Right hindlimb (tissue), 1 donor: ENCODE results near the gene TNKS1BP1.
A peak's percentile ranks its signal among the peaks of the same experiment; 100 is the strongest.
"Not testable (repeated sequence)": the region's sequence is repeated elsewhere in the genome, so short reads cannot be mapped to it uniquely, and the experiment has no call there.

Source experiments
- DNase-seq: peaks from one replicate; pipeline ENCODE4 v3.0.0-alpha.2; 2018

The TNKS1BP1 gene

DNA sequence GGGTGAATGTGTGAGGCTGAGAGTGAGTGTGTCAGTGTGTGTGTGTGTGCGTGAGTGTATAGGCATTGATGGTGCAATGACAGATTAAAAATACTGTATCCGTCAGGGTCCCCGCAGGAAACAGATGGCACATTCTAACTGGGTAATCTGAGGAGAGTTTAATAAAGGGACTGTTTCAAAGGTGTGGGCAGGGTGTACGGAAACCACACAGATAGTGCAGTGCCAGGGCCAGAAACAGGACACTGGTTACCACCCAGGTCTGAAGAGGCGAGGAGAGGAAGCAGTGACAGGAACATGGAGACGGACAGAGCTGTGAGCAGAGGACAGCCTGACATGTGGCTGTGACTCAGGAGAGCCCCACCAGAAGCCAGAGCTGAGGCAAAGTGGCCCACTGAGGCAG lies 29.9 kb upstream of the TNKS1BP1 start:
- no peak for DNase-seq

DNA sequence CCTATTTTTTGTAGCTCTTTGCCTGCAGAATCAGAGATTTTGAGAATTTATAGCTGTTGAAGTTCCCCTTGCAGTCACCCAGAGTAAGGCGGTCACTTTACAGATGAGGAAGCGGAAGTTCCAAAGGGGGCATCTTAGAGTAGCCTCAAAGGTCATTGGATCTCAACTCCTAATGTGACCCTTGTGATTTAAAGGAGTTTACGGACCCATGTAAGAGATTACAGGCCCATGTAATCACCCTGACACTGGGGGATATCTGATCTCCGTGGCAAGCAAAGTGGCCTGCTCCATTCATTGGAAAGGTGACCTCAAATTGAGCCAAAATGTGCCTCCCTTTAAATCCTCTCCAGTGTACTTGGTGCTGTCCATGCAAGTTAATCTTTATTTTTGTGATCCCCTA lies 29.1 kb upstream of the TNKS1BP1 start:
- no peak for DNase-seq

DNA sequence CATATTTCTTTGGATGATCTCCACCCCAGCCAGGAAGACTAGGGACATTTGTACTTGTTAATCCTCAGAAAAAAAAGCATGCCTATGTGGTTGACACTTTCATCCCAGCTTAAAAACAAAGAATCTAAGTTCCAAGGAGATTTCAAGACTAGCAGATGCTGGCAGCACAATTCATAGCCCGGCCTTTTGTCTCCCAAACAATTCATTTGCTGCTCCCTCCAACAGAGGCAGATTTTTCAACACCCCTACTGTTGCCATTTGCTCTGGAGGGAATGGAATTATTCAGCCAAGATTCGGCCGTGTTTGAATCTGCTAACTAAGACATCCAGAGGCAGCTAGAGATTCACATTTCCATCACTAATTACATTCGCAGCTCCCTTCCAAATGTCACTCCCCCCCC lies 28.7 kb upstream of the TNKS1BP1 start:
- DNase-seq: no peak

DNA sequence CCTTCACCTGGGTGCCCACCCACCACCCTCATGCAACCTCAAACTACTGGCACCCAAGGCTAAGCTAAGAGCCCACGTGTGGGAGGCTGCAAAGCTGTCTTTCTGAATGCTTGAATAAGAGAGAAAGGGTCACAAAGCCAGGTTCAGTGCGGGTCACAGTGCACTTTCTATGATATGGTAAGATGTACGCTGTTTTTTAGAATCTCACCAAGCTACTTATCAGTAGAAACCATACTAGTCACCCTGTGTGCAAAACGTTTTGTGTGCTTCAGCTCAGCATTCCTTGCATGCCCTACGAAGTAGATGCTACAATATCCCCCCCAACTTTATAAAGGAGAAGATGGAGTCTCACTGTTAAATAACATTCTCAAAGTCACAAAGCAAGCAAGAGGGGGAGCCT lies 28.3 kb upstream of the TNKS1BP1 start:
- no peak for DNase-seq

DNA sequence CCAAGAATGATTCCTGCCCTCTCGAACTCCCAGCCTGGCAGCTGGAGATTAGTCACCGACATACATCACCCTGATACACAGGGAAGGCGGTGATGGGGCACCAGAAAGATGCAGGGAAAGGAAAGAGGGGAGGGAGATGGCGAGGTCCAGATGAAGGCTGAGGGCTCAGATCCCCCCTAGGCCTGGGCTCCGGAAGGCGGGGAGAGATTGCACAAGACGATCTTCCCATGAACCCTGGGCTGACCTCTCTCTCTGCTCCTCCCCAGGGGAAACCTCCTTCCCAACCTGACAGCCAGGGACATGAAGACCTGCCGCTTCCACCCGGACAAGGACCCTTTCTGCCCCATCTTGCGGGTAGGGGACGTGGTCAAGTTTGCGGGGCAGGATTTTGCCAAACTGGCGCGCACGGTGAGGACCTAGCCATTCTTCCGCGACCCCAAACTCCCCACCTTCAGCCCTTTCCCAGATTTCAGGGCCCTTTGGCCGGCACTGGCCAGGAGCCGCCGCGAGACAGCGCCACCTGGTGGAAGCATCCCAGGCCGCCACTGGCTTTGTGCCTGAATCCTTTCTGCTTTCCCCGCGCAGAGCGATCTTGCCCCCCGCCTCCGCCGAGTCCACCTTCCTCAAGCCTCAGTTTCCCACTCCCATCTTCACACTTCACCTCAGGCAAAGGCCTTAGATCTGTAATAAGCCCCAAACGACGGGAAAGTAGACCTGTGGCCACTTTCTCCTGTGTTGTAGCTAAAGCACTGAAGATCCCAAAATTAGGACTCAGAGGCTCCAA lies 24.9 kb upstream of the TNKS1BP1 start:
- peak; percentile 73 for DNase-seq

DNA sequence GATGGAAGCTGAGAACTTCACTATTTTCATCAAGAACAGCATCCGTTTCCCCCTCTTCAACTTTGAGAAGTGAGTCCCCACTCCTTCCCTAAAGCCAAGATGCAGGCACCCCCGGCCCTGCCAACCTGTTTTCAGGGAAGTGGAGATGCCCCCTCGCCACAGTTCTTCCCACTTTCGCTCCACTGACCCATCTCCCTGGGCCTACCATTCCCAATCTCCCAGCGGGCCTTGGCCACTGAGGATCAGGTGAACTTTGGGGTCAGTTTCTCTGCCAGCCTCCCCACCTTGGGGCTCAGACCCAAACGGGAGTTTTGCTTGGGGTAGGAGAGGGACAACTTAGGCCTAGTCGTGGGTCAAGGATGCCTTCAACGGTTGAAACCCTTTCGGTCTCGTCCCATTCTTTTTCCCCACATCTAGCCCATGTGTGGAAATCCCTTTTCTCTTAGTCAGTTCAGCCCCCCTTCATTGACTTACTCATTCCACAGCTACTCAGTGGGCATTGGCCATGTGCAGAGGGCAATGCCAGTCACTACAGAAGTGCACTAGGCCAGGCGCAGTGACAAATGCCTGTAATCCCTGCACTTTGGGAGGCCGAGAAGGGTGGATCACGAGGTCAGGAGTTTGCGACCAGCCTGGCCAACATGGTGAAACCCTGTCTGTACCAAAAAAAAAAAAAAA lies 24.0 kb upstream of the TNKS1BP1 start:
- no peak for DNase-seq

DNA sequence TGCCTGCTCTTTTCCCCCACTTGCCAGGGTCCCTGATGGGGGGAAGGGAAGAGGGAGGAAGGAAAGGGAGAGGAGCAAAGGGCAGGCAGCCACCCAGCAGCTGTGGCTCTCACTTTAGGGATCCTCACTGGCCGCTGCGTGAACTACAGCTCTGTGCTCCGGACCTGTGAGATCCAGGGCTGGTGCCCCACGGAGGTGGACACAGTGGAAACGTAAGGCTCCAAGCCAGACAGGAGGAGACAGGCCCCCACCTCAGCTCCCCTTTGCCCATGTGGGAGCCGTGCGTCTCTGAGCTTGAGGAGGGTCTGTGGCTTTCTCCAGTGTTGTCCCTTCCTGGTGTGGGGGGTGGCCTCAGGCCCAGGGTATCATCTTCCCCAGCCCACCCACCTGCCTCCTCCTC lies 23.3 kb upstream of the TNKS1BP1 start:
- no peak for DNase-seq

DNA sequence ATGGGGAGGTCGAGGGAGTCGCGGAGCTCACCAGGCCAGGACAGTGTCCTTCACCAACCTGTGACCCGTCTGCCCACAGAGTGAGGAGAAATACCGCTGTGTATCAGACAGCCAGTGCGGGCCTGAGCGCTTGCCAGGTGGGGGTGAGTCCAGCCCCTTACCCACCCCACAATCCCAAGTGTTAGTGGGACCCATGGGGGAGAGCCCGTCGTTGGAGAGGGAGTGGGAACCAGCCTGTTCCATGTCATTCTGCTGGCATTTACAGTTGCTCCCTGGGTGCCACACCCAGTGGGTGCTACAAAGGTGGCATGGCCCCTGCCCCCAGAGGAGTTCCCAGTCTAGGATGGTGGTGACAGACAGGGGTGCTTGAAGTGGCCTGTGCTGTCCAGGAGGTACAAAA lies 22.6 kb upstream of the TNKS1BP1 start:
- no peak for DNase-seq

DNA sequence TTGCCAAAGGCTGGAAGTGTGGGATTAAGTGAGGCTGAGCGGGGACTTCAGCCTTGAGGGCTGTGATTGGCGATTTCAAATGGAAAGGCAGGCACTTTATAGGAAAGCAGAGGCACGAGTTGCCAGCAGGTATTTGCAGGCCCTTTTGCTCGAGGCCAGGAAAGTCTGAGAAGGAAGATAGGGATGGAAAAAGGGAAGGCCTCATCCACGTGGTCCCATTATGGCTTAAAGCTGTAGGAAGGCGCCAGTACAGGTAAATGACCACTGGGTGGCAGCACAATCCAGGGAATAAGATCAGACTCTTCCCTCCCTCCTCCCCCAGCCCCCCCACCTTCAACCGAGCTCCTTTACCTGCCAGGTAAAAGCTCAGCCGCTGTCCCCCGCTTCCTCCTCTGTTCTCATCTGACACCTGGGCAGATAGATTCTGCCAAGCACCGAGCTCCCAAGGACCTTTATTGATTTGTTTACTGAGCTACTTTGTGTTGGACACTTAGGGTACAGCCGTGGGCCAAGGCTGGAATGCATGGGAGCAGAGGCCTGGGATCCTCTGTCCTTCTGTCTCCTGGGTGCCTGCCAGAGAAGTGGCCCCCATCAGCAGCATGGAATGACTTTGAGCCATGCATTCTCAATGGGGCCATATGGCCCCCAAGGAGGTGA lies 20.9 kb upstream of the TNKS1BP1 start:
- DNase-seq: peak; percentile 70

DNA sequence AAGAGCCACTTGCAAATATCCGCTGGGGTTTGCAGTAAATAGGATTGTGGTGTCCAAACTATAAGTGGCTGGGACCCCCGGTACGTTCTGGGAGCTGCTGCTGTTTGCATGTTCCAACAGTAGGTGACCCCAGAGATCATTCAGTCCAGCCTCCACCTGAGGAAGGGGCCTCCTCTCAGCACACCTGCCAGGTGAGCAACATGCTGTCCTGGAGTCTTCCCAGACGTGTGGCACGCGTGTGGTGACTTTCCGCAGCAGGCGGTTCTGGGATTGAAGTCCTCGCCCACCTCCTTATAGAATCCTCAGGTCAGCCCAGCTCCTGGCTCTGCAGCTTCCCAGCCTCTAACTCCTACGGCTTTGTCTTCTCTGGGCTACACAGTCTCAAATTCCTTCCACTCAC lies 20.1 kb upstream of the TNKS1BP1 start:
- no peak for DNase-seq

DNA sequence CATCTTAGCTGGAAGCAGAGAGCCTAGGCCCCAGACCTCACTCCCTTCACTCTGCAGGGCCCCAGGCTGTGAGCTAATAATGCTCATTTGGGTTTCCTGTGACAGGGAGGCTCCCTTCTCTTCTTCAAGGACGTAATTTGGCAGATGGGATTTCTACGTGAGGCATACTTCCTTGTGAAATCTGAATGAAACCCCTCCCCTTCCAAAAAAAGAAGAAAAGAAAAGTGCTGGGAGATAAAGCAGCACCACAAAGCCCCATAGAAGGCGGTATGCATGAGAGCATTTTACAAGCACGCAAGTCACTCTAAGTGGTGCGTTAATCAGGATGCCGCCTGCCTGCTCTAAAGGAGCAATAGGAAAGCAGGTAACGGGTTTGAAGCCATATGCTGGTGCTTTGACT lies 19.1 kb upstream of the TNKS1BP1 start:
- DNase-seq: no peak

DNA sequence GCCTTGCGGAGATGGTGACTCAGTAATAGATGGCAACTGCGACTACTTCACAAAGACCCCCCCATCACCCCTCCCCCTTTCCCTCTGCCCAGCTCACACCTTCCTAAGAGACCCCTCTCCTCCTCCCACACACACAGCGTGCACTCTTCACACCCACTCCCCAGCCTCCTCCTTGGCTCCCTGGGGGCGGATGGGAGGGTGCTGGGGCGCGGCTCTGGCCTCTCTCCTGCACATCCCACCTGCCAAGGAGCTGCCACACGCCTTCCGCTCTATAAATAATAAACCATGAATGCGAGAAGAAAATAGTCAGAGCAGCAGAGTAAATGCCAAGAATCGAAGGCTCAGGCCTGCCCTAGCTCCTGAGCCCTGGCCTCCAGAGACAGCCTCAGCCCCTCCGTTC lies 17.9 kb upstream of the TNKS1BP1 start:
- no peak for DNase-seq

DNA sequence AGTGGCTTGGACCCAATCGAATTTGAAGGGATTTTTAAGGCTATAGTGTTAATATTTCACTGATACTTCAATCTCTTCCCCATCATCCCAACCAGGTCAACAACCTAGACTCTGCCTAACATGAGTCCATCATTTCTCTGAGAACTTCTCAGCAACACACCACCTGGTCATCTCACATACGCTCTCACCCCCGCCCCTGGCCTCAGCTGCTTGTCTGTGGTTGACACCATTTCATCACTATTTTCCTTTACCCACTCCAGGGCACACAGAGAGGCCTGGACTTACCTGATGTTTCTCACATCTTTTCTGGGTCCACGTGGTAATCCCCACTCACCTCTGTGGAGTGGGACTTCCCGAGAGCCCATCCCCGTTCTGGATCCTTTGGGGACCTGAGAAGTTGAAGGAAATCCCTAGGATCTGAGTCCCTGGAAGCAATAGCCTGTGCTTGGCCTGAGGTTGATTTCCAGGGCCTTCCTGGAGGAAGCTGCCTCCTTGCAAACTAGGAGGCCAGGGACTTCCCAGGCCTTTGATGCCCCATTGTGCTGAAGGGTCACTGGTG lies 16.6 kb upstream of the TNKS1BP1 start:
- no peak for DNase-seq

DNA sequence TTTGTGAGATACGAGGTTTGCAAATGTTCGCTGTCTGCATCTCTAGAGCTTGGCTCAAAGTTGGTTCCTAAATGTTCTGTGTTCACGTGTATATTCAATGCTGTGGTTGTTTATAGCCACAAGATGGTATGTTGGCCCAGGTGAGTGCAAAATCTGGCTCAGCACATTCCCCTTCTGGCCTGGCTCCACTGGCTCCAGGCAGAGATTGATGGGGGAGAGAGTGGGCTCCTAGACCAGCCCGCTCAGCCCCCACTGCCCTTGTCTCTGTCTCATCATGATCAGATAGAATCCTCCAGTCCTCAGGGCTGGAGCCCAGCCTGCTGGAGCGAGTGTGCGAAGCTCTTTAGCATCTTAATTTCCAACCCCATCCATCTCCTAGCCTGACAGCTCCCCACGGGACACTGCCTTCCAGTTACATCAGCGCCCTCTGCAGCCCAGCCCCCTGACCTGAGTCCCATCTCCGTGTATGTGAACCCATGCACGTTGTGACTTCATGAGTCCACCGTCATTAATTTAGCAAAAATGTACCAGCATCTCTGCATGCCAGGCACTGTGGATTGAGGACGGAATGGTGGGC lies 15.4 kb upstream of the TNKS1BP1 start:
- DNase-seq: no peak

DNA sequence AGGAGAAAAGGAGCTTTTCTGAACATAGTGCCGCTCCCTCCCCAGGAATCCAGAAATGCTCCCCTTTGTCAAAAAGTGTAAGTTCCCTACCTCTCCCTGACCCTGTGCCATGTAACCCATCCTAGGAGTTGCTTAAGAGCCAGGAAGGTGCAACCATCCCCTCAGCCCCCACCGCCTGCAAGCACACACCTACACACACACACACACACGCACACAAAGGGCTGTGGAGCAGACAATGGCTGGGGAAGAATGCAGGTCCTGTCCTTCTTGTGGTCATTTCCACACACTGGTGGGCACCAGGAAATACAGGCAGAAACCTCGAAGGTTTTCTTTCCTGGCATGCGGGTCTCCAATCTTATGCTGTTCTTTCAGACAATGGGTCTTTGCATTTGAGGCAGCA lies 14.6 kb upstream of the TNKS1BP1 start:
- DNase-seq: no peak

DNA sequence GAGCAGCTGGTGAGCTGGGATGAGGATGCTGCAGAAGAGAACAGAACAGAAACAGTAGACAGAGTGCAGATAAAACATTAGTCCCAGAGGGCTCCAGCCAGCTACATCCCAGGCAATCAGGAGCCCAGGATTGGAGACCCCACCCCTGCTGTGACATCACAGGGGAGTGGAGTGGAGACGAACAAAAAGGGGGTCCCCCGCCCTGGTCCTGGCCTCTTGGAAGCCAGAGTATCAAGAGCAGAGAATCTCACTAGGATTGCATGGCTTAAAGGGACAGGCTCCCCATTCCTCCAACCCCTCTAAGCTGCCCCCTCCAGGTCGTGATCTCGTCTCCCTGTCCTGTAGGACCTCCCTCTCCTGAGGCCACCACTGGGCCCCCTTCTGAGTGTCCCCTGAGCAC lies 13.4 kb upstream of the TNKS1BP1 start, which contains the start of gene P2RX3:
Gene P2RX3 (plus strand): TSS at position 211 of the 400 bp plus-strand sequence. CDS start 199 bp downstream, outside the sequence.
- DNase-seq: peak; percentile 70

DNA sequence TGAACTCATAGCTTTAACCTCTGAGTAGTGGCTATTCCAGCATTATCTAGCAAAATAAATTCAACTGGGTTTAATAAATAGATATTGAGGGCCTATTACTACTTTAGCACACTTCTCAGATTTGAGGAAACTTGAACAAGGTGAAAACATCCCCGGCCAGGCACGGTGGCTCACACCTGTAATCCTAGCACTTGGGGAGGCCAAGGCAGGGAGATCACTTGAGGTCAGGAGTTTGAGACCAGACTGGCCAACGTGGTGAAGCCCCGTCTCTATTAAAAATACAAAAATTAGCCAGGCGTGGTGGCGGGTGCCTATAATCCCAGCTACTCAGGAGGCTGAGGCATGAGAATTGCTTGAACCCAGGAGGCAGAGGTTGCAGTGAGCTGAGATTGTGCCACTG lies 12.1 kb upstream of the TNKS1BP1 start:
- not testable (repeated sequence) for DNase-seq

DNA sequence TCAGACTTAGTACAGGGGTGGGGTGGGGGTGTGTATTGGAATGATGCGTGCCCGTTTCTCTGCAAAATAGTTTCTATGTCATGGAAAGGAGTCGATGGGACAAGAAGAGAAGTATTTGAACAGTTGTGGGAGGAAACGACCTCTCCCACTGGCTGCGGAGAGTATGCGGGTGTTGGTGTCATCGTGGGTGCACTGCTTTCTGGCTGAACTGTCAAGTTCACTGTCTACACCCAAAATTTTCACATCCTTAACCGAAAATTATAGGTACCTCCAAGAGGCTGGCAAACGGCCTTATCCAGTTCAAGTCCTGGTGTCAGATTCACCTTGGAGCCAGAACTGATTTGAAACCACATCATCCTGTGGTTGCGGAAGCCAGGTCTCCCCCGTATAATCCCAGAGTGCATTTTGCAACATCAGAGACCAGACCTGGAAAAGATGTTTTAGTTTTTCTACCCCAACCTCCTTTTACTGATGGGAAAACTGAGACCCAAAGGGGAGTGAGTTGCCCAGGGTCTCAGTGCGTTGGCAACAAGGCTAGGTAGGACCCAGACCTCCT lies 11.4 kb upstream of the TNKS1BP1 start:
- DNase-seq: no peak

DNA sequence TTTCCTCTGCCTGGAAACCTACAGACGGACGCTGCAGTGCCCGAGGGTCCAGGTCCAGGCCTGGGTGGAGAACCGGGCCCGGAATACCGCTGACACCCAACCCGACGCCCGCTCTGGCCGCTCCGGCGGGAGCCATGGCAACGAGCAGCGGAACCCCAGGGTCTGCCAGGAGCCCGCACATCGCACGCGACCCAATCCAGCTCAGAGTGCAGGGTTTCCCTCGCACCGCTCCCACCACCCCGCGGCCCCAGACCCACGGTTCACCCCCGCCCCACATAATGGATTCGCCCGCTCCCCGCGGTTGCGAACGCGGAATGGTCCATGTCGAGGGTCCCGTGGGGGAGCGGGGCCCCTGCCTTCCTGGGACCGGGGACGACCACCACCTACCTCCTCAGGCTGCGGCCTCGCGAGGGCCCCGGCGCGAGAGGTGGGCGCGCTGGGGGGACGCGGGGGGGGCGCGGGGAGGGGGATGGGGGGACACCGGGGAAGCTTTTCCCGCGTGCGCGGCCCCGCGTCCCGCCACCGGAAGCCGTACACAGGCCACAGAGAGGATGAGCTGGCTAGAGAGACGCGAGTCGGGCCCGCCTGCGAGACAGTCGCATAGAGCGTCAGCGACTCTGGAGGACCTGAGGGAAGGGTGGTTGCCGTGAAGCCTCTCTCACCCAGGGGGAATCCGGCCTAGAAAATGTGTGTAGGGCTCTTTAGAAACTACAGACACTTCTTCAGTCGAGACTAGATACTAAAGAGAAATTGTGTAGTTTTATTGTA lies 10.8 kb upstream of the TNKS1BP1 start, which contains the start of gene SSRP1:
Gene SSRP1 (minus strand): TSS at position 550 of the 768 bp plus-strand sequence. CDS start 771 bp downstream, outside the sequence.
- peak; percentile 93 for DNase-seq

DNA sequence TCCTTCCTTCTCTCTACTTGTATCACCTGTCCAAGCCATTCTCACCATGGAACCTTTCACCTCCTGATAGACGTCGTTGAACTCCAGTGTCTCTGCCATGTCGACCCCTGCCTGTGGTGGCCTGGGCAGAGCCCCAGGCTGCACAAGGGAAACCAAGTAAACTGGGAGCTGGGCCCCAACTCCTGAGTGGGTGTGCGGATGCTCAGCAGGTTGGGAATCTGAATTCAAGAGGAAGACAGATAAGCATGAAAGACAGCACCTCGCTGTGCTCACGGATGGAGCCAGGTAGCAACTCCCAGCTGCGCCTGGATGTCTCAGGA lies 10.2 kb upstream of the TNKS1BP1 start:
- no peak for DNase-seq

DNA sequence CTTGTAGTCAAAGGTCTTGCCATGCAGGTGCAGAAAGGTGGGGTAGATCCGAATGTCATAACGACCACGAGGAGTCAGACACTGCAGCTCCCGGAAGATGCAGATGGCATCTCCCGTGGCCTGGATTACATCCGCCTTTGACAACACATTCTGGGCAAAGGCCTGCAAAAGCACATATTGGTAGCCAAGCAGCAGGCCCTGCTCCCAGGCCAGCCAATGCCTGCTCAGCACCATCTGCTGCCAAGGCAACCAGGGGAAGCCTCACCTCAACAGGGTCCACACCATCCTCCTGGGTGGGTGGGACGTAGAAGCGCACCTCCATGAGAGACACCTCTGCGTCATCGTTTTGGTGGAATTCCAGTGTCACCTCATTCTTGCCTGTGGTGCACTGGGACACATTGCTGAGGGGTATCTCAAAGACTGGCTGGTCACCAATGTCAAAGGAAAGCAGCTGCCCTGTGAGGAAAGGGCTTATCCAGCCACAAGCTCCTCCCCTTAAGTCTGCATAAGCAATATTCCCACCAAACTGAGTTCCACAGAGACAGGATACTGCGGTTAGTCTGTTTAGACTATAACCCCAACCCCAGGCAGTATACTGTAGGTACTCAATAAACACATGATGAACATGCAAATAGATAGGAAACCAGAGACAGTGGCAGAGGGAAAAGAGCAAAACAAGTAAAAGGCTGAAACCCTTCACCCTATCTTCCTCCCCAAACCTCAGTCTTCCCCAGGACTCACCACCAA lies 8.1 kb upstream of the TNKS1BP1 start:
- no peak for DNase-seq
